CD8-positive, alpha-beta memory T cell (primary cell): ENCODE measurements around the gene MYD88. TPM values are rescaled to one million over a fixed set of nuclear protein-coding genes. Genes with fewer than 3 reads are reported as not detected.

ENCODE experiments used
- CTCF ChIA-PET: fragments of 350-600 bp; sonication (Branson Sonifier 250); formaldehyde crosslinking; loops from one replicate; lab custom pipeline; 2021; ENCODE audit warnings: antibody characterized with exemption; lab: Charles Lee
- POLR2A ChIA-PET: fragments of 350-600 bp; sonication (Branson Sonifier 250); formaldehyde crosslinking; loops from one replicate; lab custom pipeline; 2021; ENCODE audit warnings: antibody characterized with exemption; lab: Charles Lee
- DNase-seq, 5 donors: peaks; one replicate each; pipeline versions ENCODE4 v3.0.0 to v3.0.0-alpha.2; 2020 to 2022; ENCODE audit warnings: mixed read lengths in 1 of 5
- H3K27ac ChIP-seq: one replicate; pipeline ENCODE4 v1.7.0; 2013; ENCODE audit warnings: low read depth, mild to moderate bottlenecking, low read length, moderate library complexity
- H3K27me3 ChIP-seq: 2 replicates; pipeline ENCODE4 v1.7.0; 2013; ENCODE audit warnings: low read length, mild to moderate bottlenecking; ENCODE audit not compliant: insufficient read depth, poor library complexity, severe bottlenecking
- H3K36me3 ChIP-seq: 2 replicates; pipeline ENCODE4 v1.7.0; 2013; ENCODE audit warnings: mild to moderate bottlenecking, low read length, moderate library complexity; ENCODE audit not compliant: insufficient read depth
- H3K4me1 ChIP-seq: 2 replicates; pipeline ENCODE4 v1.7.0; 2013; ENCODE audit warnings: mild to moderate bottlenecking, low read length, moderate library complexity; ENCODE audit not compliant: insufficient read depth
- H3K4me3 ChIP-seq: 2 replicates; pipeline ENCODE4 v1.7.0; 2013; ENCODE audit warnings: mild to moderate bottlenecking, low read length
- H3K9me3 ChIP-seq: 2 replicates; pipeline ENCODE4 v1.7.0; 2013; ENCODE audit warnings: mild to moderate bottlenecking, low read length
- H3K27ac Mint-ChIP-seq, 8 donors: one replicate each; pipeline ENCODE4 v1.8.0; 2020 to 2021; ENCODE audit warnings: mixed read lengths in 8 of 8, mild to moderate bottlenecking in 6 of 8, inconsistent platforms in 3 of 8, moderate library complexity in 3 of 8
- H3K27me3 Mint-ChIP-seq, 2 donors: one replicate each; pipeline ENCODE4 v1.8.0; 2020 to 2021; ENCODE audit warnings: mixed read lengths in 2 of 2, mild to moderate bottlenecking in 1 of 2, moderate library complexity in 1 of 2
- H3K36me3 Mint-ChIP-seq, 3 donors: one replicate each; pipeline ENCODE4 v1.8.0; 2020 to 2021; ENCODE audit warnings: mixed read lengths in 3 of 3, inconsistent platforms in 1 of 3, mild to moderate bottlenecking in 1 of 3
- H3K4me1 Mint-ChIP-seq, 3 donors: one replicate each; pipeline ENCODE4 v1.8.0; 2020 to 2021; ENCODE audit warnings: mixed read lengths in 3 of 3, inconsistent platforms in 1 of 3, mild to moderate bottlenecking in 1 of 3
- H3K4me3 Mint-ChIP-seq, 7 donors: one replicate each; pipeline ENCODE4 v1.8.0; 2020 to 2021; ENCODE audit warnings: mixed read lengths in 7 of 7, mild to moderate bottlenecking in 6 of 7, moderate library complexity in 4 of 7, inconsistent platforms in 2 of 7
- H3K9me3 Mint-ChIP-seq, 5 donors: one replicate each; pipeline ENCODE4 v1.8.0; 2020 to 2022; ENCODE audit warnings: mixed read lengths in 5 of 5, mild to moderate bottlenecking in 3 of 5, moderate library complexity in 2 of 5, inconsistent platforms in 1 of 5
- polyA plus RNA-seq: library from polyadenylated mRNA; unstranded; fragments of 300-500 nt; fragmentation: Illumina TruSeq; gene quantifications from one replicate; pipeline ENCODE4 v1.2.3, GENCODE V29; 2021
- total RNA-seq, 2 experiments: library from RNA; stranded (reverse); gene quantifications; one replicate each; pipeline ENCODE4 v1.2.3, GENCODE V29; 2021

MYD88 gene
- total and polyA plus RNA-seq, 3 experiments from 2014 or later, result 32.9 to 108 (median 35.9) TPM

DNA sequence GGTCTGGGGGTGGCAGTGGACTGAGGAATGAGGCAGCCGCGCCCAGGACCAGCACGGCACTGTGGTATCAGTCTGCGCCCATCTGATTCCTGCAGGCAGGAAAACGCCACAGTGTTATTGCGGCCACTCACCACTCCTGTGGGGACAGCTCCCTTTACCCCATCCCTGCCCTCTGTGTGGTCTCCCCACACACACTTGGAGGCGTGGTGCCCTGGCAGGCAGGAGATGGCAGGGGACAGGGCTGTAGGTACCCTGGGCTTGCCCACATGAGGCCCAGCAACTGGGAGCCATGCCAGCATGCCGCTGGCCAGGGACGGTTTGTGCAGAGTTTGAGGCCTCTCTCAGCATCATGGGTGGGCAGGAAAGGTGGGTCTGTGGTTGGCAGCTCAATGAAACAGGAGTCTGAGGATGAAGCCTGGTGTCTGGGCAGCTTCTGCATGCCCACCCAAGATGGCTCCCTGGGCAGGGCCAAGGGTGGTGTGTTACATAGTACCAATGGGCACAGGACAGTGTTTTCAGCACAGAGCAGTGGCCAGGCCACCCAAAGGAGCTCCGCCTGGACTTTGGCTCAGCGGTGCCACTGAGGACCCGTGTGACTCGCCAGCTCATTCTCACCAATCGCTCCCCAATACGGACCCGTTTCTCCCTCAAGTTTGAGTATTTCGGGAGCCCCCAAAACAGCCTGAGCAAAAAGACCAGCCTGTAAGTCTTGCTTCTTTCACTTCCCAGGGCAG lies 28.7 kb upstream of the MYD88 start:
- no peak for DNase-seq
- Mint-ChIP-seq H3K9me3 (peaks cover 4 to 11% (median 9%) of the 10 kb centered on the region in 5 donors), H3K4me1 (no peaks in the 10 kb centered on the region), H3K27ac (no peak overlapping the region), H3K27me3 (peaks cover 0 to 4% of the 10 kb centered on the region in 2 donors), H3K36me3 (peaks cover 0 to 11% (median 9%) of the 10 kb centered on the region in 3 donors), H3K4me3 (no peak overlapping the region)
- POLR2A ChIA-PET, result interaction anchor here (0.5 kb wide), 1 partner anchor 1037 kb away, joined by 3 read pairs; no protein-coding TSS in a partner anchor
- Histone ChIP-seq H3K27me3 (no peaks in the 10 kb centered on the region), H3K4me3 (no peak overlapping the region), H3K4me1 (no peaks in the 10 kb centered on the region), H3K36me3 (no peaks in the 10 kb centered on the region), H3K27ac (no peak overlapping the region), H3K9me3 (no peaks in the 10 kb centered on the region)
- CTCF ChIA-PET, result interaction anchor here (1.1 to 2.6 kb wide), 3 partner anchors 7 to 127 kb away, joined by 3 to 7 read pairs (median 3); no protein-coding TSS in a partner anchor

- no peaks in the 10 kb centered on the region for H3K27me3 ChIP-seq
- ChIA-PET CTCF (interaction anchor here (1.1 kb wide), 1 partner anchor 16 kb away, joined by 3 read pairs; no protein-coding TSS in a partner anchor), POLR2A (interaction anchor here (0.5 kb wide), 1 partner anchor 200 kb away, joined by 3 read pairs; no protein-coding TSS in a partner anchor)
- Mint-ChIP-seq H3K27ac (no peak overlapping the region), H3K4me3 (no peak overlapping the region), H3K4me1 (no peaks in the 10 kb centered on the region), H3K9me3 (peaks cover 0 to 5% (median 4%) of the 10 kb centered on the region in 5 donors), H3K27me3 (peaks cover 0 to 4% of the 10 kb centered on the region in 2 donors), H3K36me3 (peaks cover 0 to 8% (median 4%) of the 10 kb centered on the region in 3 donors)
- no peak overlapping the region for H3K27ac ChIP-seq
- DNase-seq, result no peak
- no peak overlapping the region for H3K4me3 ChIP-seq
- H3K36me3 ChIP-seq, result no peaks in the 10 kb centered on the region
- no peaks in the 10 kb centered on the region for H3K4me1 ChIP-seq
- no peaks in the 10 kb centered on the region for H3K9me3 ChIP-seq
These were observed 28.0 kb upstream of the MYD88 start for GRCh38 chr3:38110314-38111050.

DNA sequence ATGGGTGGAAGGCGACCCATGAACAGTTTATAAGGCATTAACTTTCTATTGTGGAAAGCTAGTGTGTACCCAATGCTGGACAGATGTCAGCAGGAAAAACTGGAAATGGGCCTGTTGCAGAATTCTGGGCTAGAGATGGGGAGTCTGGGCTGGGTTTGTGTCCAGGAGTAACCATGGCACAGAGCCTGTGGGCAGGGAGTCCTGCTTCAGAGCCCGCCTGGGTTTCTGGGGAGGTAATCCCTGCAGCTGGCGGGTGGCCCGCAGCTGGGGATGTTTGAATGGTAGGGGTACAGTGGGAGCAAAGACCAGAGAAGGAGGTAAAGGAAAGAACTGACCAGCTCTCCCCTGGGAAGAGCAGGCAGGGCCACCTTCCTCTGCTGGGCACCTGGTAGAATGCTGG lies 27.3 kb upstream of the MYD88 start:
- Mint-ChIP-seq H3K9me3 (no peaks in the 10 kb centered on the region), H3K27me3 (no peaks in the 10 kb centered on the region), H3K27ac (peak overlapping the region in 1 of 8 donors; percentile 7), H3K4me1 (no peaks in the 10 kb centered on the region), H3K4me3 (no peak overlapping the region), H3K36me3 (peaks cover 0 to 6% (median 0%) of the 10 kb centered on the region in 3 donors)
- H3K9me3 ChIP-seq, result no peaks in the 10 kb centered on the region
- H3K4me3 ChIP-seq, result no peak overlapping the region
- DNase-seq, result no peak
- no peaks in the 10 kb centered on the region for H3K4me1 ChIP-seq
- POLR2A ChIA-PET, result interaction anchor here (0.5 kb wide), 1 partner anchor 201 kb away, joined by 3 read pairs; no protein-coding TSS in a partner anchor
- H3K27me3 ChIP-seq, result no peaks in the 10 kb centered on the region
- no peak overlapping the region for H3K27ac ChIP-seq
- CTCF ChIA-PET, result interaction anchor here (1.2 kb wide), 1 partner anchor 235 kb away, joined by 4 read pairs; the partner anchor contains the start of gene XYLB
- no peaks in the 10 kb centered on the region for H3K36me3 ChIP-seq

GRCh38 chr3:38111696-38112377 lies 26.6 kb upstream of the MYD88 start:
- POLR2A ChIA-PET, result no interaction called here

DNA sequence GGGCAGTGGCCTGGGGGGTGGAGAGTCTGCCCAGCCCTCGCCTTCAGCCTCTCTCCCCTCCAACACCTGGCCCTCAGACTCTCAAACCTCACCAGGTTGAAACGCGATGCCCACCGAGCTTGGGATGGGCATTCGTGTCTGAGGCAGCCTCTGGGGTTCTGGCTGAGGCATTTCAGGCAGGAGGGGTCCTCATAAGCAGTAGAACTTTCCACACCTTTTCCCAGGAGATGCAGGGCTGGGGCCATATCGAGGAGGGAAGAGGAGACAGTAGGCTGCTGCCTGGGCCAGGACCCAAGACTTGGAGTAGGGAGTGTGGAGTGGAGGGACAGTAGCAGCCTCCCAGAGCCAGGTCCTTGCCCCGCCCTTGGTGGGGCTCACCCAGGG lies 26.1 kb upstream of the MYD88 start:
- no peaks in the 10 kb centered on the region for H3K9me3 Mint-ChIP-seq

More at GRCh38 chr3:38111696-38112377, 26.6 kb upstream of the MYD88 start:
- Histone ChIP-seq H3K9me3 (no peaks in the 10 kb centered on the region), H3K4me3 (no peak overlapping the region), H3K4me1 (no peaks in the 10 kb centered on the region), H3K27ac (no peak overlapping the region), H3K27me3 (no peaks in the 10 kb centered on the region), H3K36me3 (no peaks in the 10 kb centered on the region)
- CTCF ChIA-PET, result interaction anchor here (1.2 to 1.6 kb wide), 2 partner anchors 17 to 235 kb away, joined by 3 to 4 read pairs; partner anchors contain the start of gene XYLB
- no peaks in the 10 kb centered on the region for H3K9me3 Mint-ChIP-seq
- H3K27me3 Mint-ChIP-seq, result no peaks in the 10 kb centered on the region
- H3K4me3 Mint-ChIP-seq, result no peak overlapping the region
- no peak overlapping the region for H3K27ac Mint-ChIP-seq
- H3K4me1 Mint-ChIP-seq, result no peaks in the 10 kb centered on the region
- no peak for DNase-seq
- H3K36me3 Mint-ChIP-seq, result peaks cover 0 to 4% (median 0%) of the 10 kb centered on the region in 3 donors

DNA sequence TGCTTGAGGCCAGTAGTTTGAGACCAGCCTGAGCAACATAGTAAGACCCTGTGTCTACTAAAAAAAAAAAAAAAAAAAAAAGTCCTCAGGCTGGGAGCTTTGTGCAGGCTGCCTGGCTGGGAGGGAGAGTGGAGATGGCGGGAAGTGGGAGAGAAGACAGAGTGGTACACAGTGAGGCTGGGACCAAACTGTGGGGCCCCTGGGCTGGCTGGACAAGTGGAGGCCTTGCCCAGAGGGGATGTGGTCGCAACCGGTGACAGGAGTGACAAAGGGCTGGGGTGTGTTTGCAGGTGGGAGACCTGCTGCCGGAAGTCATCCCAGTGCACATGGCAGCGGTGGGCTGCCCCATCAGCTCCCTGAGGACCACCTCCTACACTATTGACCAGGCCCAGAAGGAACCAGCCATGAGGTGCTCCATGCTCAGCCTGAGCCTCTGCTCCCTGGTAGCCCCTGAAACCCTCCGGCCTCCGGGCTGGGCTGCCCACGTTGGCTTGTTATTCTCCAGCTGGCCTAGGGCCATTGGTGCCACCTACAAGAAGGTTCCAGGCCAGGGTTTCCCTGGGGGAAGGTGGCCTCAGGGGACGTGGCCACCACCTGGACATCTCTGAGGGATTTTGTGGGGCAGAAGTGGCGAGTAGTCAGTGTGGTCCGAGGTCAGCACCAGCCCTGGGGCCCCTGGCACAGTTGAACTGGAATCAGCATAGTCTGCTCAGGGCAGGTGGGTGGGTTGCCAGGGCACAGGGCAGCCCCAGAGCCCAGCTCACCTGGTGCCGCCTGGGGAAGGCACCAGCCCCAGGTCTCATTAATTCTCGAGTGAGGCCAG lies 24.2 kb upstream of the MYD88 start:
- peak overlapping the region in 1 of 8 donors; percentile 79 for H3K27ac Mint-ChIP-seq
- Histone ChIP-seq H3K27me3 (no peaks in the 10 kb centered on the region), H3K4me1 (no peaks in the 10 kb centered on the region), H3K4me3 (no peak overlapping the region), H3K36me3 (no peaks in the 10 kb centered on the region), H3K27ac (no peak overlapping the region), H3K9me3 (no peaks in the 10 kb centered on the region)
- H3K27me3 Mint-ChIP-seq, result no peaks in the 10 kb centered on the region
- POLR2A ChIA-PET, result no interaction called here
- CTCF ChIA-PET, result no interaction called here
- H3K4me1 Mint-ChIP-seq, result peaks cover 4 to 9% (median 5%) of the 10 kb centered on the region in 3 donors
- DNase-seq, result no peak
- H3K36me3 Mint-ChIP-seq, result peaks cover 0 to 7% (median 0%) of the 10 kb centered on the region in 3 donors
- no peaks in the 10 kb centered on the region for H3K9me3 Mint-ChIP-seq
- H3K4me3 Mint-ChIP-seq, result peak overlapping the region in 1 of 7 donors; percentile 30

More for the DNA sequence above, 26.1 kb upstream of the MYD88 start:
- H3K4me3 Mint-ChIP-seq, result no peak overlapping the region
- Histone ChIP-seq H3K4me1 (no peaks in the 10 kb centered on the region), H3K27ac (no peak overlapping the region), H3K4me3 (no peak overlapping the region), H3K9me3 (no peaks in the 10 kb centered on the region), H3K36me3 (no peaks in the 10 kb centered on the region), H3K27me3 (no peaks in the 10 kb centered on the region)
- CTCF ChIA-PET, result interaction anchor here (1.2 to 1.6 kb wide), 2 partner anchors 17 to 234 kb away, joined by 3 to 4 read pairs; partner anchors contain the start of gene XYLB
- no peaks in the 10 kb centered on the region for H3K4me1 Mint-ChIP-seq
- peaks cover 0 to 3% (median 0%) of the 10 kb centered on the region in 3 donors for H3K36me3 Mint-ChIP-seq
- POLR2A ChIA-PET, result no interaction called here
- no peaks in the 10 kb centered on the region for H3K27me3 Mint-ChIP-seq
- no peak for DNase-seq
- no peak overlapping the region for H3K27ac Mint-ChIP-seq
